Measurements from ENCODE around the gene KIF3C.

- TF ChIP-seq CTCF (IDR thresholded peaks at IDR 0.05): no peak
- no peak for TF ChIP-seq TCF7L2 (IDR thresholded peaks at IDR 0.05; ENCODE audit: low read depth, low read length)
- no peak for TF ChIP-seq REST (IDR thresholded peaks at IDR 0.05; ENCODE audit: insufficient read depth in 1 of 2, low read depth in 2 of 2, low read length in 1 of 2)
- no peak for TF ChIP-seq SIN3A (IDR thresholded peaks at IDR 0.05; ENCODE audit: borderline replicate concordance, insufficient read depth, low read depth, low read length)
Measured at GRCh38 chr2:25966531-25967270, 15.6 kb downstream of the KIF3C start.

Measured in Panc1 (cell line).